ENCODE measurements around the gene CCDC93. TPM values are rescaled to one million over a fixed set of nuclear protein-coding genes. Genes with fewer than 3 reads are reported as not detected.

CCDC93 gene
- total and polyA plus RNA-seq, 2 of the 4 experiments (the other 2 are of a cell fraction), result 8.1 to 17.2 TPM

GRCh38 chr2:117997872-117998454 is 15.9 kb downstream of the CCDC93 start:
- Histone ChIP-seq H3K4me3 (ENCODE audit: insufficient read depth, low read depth, low read length) (no peak overlapping the region), H4K5ac (ENCODE audit: low read depth, low read length) (no peak overlapping the region), H3K36me3 (ENCODE audit: control insufficient read depth, insufficient read depth, low read length) (peaks cover 48% of the 10 kb centered on the region), H4K91ac (ENCODE audit: insufficient read depth, low read depth, low read length) (no peak overlapping the region), H2BK5ac (ENCODE audit: low read depth, low read length, poor library complexity, severe bottlenecking) (no peak overlapping the region), H3K56ac (ENCODE audit: extremely low read depth, insufficient read depth, low read length) (no peak overlapping the region), H3K27ac (ENCODE audit: insufficient read depth, low read length) (no peak overlapping the region), H3K9me1 (ENCODE audit: insufficient read depth, low read length) (no peaks in the 10 kb centered on the region), H3K4me2 (ENCODE audit: low read depth, low read length) (no peak overlapping the region), H2AK5ac (ENCODE audit: low read depth, low read length) (no peak overlapping the region), H4K8ac (ENCODE audit: low read depth in 2 of 2, low read length in 2 of 2) (no peak overlapping the region), H2BK15ac (ENCODE audit: low read depth, low read length) (no peak overlapping the region), H2AK9ac (replicated peaks; ENCODE audit: low read depth, low read length, poor library complexity) (no peak overlapping the region), H2AFZ (replicated peaks; ENCODE audit: low read length, poor library complexity) (no peak overlapping the region), H3K4me1 (ENCODE audit: control insufficient read depth, insufficient read depth, low read length) (no peaks in the 10 kb centered on the region), H3K14ac (replicated peaks; ENCODE audit: low read depth, low read length) (no peak overlapping the region), H3K9me3 (ENCODE audit: control insufficient read depth, insufficient read depth, low read length) (no peaks in the 10 kb centered on the region), H2BK20ac (ENCODE audit: low read depth, low read length) (no peak overlapping the region), H3K18ac (ENCODE audit: low read depth, low read length) (no peak overlapping the region), H3K4ac (ENCODE audit: low read depth, low read length) (no peak overlapping the region), H3K23ac (ENCODE audit: low read depth, low read length) (no peak overlapping the region), H3K27me3 (ENCODE audit: control insufficient read depth, insufficient read depth, low read length) (no peaks in the 10 kb centered on the region), H3K79me1 (ENCODE audit: low read depth in 1 of 2, low read length in 2 of 2) (peaks cover 0 to 7% of the 10 kb centered on the region in 2 experiments; a peak in 3 of 4 replicates), H4K20me1 (ENCODE audit: insufficient read depth, low read length) (no peaks in the 10 kb centered on the region), H2BK120ac (ENCODE audit: low read depth, low read length) (no peak overlapping the region), H3K9ac (ENCODE audit: low read depth, low read length) (no peak overlapping the region)
- CTCF ChIA-PET, result no interaction called here
- in situ Hi-C loops (cut with MboI; ENCODE audit: low sequenced_read_pairs), result no loop called here
- TF ChIP-seq CTCF (conservative IDR thresholded peaks at IDR 0.05; ENCODE audit: low read depth, low read length), result no peak
- TF ChIP-seq RAD21 (IDR thresholded peaks at IDR 0.05; ENCODE audit: low read length), result no peak
- TF ChIP-seq MAFK (IDR thresholded peaks at IDR 0.05; ENCODE audit: low read depth, low read length), result no peak
- TF ChIP-seq RFX5 (IDR thresholded peaks at IDR 0.05; ENCODE audit: low read depth, low read length), result no peak
- no peak for TF ChIP-seq RCOR1 (IDR thresholded peaks at IDR 0.05; ENCODE audit: insufficient replicate concordance, low read length)
- TF ChIP-seq BHLHE40 (IDR thresholded peaks at IDR 0.05; ENCODE audit: low read depth, low read length), result no peak
- no peak for TF ChIP-seq CEBPB (IDR thresholded peaks at IDR 0.05; ENCODE audit: low read depth, low read length)
- no peak for TF ChIP-seq MAZ (IDR thresholded peaks at IDR 0.05; ENCODE audit: borderline replicate concordance, low read depth, low read length)
- TF ChIP-seq, protein P1, sequence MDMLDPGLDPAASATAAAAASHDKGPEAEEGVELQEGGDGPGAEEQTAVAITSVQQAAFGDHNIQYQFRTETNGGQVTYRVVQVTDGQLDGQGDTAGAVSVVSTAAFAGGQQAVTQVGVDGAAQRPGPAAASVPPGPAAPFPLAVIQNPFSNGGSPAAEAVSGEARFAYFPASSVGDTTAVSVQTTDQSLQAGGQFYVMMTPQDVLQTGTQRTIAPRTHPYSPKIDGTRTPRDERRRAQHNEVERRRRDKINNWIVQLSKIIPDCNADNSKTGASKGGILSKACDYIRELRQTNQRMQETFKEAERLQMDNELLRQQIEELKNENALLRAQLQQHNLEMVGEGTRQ (IDR thresholded peaks at IDR 0.05; ENCODE audit: low read depth, low read length), result no peak
- intact Hi-C loops (cut with micrococcal nuclease), result no loop called here
- dilution Hi-C loops (cut with HindIII; ENCODE audit: low sequenced_read_pairs, unreplicated experiment), result no loop called here
- no TSS peak for BruUV-seq (replicated peaks)
- ATAC-seq (ENCODE audit: low read depth) (no peak), DNase-seq (no peak)
- WGBS, 2 experiments (ENCODE audit: extremely low coverage in 2 of 2, insufficient read length in 1 of 2), result no CpG with 5 or more reads among the region's 3 CpGs
- POLR2A ChIA-PET (ENCODE audit: unreplicated experiment), result interaction anchor here (0.5 kb wide), 1 partner anchor 159 kb away, joined by 3 read pairs; no protein-coding TSS in a partner anchor

Data from IMR-90 (cell line).